Suppressor macrophage treated with lipopolysaccharide for 4 hours (primary cell): ENCODE data around the gene TUT7.
"Not testable (repeated sequence)": the region's sequence is repeated elsewhere in the genome, so short reads cannot be mapped to it uniquely, and the experiment has no call there.

ENCODE experiments used
- DNase-seq: peaks from one replicate; pipeline ENCODE4 v3.0.0-alpha.2; 2020

Gene TUT7

DNA sequence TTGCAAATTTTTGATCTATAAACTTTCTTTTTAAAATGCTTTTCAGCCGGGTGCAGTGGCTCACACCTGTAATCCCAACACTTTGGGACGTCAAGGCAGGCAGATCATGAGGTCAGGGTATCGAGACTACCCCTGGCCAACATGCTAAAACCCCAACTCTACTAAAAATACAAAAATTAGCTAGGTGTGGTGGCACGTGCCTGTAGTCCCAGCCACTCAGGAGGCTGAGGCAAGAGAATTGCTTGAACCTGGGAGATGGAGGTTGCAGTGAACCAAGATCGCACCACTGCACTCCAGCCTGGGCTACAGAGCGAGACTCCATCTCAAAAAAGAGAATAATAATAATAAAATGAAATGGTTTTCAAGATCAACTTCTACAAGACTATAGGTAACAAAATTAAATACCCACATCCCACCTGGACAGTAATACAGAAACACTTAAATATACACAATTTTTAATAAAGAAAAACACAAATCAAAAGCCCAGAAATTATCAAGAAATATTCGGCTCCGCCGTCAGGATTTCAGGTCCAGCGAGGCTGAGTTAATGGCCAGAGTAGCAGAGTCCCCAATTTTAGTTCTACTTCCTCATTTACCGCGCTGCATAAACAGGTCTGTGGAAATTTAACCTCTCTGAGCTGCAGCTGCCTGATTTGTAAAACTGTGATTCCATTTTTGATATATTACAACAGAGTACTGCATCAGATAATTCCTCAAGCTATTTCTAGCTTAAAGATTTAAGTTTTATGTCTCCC lies 4.0 kb downstream of the TUT7 start:
- peak; percentile 60 for DNase-seq

DNA sequence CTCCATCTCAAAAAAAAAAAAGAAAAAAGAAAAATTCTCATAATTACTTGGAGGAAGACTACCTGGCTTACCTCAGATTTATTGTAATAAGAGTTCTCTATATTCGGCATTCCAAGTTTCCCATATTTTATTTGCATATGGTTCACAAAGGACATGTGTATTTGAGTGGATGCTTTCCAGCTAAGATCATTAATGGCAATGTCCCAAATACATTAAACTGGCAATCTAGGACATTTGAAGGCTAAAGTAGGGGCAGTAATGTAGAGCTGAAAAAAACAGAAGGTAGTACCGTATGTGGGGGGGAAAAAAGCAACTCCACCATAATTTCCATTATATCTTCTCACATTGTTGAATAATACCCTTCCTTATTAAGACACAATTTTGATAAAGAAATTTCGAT lies 4.9 kb downstream of the TUT7 start:
- no peak for DNase-seq

DNA sequence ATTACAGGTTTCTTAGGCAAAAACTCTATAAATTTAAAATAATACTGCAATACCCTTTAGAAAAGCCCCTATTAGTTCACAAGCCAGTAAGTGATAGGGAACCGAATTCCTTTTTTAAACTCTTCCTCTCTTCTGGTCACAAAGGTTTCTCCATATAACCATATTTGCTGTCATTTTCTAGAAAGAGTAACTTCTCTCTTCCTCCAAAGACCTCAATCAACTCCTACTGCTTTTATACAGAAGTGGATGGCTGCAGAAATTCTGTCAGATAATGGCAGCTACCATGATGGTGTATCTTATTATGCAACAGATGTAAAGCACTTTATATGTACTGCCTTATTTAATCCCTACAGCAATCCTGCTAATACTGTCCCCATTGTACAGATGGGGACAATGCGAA lies 6.2 kb downstream of the TUT7 start:
- peak; percentile 41 for DNase-seq

DNA sequence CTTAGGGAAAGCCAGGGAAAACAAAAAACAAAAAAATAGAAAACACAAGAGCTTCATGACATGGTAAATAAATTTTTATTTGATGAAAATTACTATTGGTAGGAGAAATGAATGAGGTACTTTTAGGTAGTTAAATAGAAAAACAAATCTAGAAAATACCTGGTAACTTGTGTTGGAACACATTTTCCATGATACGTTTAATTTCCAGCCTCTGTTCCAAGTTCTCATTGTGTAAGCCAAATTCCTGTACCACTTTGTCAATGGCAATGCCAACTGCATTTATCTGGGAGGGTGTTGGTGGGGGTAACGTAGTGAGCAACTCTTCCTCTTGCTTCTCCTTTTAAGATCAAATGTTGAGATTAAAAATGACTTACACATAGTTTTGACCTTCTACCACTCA lies 9.4 kb downstream of the TUT7 start:
- no peak for DNase-seq

DNA sequence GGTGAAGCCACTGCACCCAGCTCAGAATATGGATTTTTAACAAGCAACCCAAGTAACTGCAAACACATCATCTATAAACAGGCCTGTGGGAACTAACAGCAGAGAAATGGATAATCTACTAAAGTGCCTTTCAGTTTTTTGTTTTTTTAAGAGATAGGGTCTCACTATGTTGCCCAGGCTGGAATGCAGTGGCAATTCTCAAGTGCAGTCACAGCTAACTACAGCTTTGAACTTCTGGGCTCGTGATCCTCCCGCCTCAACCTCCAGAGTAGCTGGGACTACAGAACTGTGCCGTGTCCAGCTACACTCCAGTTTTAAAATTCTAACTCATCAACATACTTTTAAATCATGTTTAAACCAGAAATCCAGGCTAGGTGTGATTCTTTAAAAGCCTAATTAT lies 11.9 kb downstream of the TUT7 start:
- DNase-seq, result no peak

DNA sequence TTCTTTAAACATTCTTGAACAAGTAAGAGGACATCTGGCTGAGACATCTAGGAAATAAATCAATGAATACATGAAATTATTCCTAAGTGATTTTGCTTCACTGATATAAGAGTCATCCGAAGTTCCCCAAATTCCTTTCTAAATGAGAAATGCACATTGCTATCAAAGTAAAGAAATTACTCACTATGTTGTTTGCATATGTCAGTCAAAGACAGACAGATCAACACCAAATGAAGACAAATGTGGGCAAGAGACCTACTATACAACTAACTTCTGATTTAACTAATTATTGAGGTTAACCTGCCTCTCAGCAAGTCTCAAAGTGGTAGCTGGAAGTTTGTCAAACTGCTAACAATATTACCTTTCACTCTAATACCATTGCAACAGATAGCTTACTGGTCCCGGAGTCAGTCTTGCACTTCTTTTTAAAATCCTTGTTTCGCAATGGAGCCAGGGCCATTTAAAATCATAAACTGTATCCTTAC lies 13.2 kb downstream of the TUT7 start:
- DNase-seq, result peak; percentile 34

DNA sequence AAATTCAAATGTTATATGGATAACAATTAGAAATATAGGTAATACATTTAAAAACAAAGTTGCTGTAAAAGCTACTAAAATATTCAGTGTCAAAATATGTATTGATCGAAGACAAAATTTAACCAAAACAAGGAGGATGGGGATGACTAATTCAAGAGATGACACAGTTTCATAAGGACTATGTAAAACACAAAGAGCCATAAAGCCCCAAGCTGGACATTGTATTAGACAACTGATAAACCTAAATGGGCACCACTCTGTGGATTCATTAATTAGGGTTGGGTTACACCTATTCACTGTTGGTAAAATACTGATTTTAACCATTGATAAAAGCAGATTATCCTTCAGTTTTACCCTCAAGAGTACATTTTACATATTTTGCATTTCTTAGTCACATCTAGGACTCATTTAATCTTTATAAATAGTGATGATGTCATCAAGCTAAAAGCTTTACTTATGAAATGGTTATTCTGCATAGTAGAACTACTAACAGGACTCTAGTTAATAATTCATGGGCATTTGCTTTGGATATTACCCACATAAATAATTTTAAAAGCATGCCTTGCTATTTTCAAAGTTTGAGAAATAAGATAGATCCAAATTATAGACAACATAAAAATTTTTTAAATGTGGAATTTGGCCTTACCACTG lies 13.7 kb downstream of the TUT7 start:
- no peak for DNase-seq

DNA sequence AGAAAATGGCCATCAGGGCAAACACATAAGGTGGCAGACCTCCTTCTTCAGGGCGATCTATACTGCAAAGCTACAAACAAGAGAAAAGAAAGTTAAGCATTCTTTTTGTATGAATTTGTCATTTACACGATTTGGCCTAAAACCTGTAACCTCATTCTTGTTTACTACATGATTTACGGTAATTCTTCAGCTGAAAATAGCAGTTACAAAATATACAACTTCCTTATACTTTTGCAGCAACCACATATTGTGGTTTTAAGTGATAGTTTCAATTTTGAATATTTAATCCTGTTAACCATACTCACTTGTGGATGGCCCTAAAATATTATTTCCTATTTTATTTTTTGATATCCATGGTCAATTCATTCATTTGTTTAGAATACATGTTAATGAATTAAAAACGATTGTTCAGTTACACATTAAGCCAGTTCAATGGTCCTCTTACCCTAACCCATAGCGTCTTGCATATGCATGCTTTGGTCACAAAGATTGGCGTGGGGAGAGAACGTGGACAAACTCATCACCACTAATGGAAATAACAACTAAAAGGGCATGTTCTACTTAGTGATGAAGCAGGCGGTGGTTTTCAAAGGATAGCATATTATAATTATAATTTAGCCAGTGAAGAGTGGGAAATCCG lies 16.6 kb downstream of the TUT7 start:
- DNase-seq, result peak; percentile 65

DNA sequence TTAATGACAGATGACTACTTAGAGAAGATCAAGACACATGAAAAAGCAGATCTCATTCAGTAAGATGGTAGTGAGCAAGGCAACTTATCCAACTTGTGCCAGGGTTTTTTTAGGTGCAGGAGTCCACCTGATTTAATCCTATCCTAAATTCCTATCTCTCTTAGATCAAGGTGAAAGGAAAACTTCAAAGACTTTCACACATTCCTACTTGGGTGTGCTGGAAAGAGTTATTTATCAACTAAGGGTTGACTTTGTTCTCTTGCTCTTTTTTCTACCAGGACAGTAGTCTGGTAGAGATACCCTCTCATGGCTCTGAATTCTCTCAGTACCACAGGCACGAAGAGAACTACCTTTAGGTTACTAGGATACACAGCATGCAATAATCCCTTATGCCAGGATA lies 18.2 kb downstream of the TUT7 start:
- DNase-seq, result no peak

DNA sequence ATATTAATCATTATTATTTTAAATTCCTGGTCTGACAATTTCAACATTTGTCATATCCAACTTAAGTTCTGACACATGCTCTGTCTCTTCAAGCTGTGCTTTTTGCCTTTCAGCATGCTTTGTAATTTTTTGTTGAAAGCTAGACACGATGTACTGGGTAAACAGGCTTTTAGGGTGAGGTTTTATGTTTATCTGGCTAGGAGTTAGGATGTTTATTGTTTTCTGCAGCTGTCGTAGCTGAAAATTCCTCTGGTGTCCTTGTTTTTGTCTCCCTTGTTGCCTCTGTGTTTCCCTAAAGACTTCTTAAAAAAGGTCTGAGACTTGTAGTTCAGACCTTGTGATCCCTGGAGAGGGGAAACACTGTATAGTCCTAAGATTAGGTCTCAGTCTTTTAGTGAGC lies 20.6 kb downstream of the TUT7 start:
- no peak for DNase-seq

DNA sequence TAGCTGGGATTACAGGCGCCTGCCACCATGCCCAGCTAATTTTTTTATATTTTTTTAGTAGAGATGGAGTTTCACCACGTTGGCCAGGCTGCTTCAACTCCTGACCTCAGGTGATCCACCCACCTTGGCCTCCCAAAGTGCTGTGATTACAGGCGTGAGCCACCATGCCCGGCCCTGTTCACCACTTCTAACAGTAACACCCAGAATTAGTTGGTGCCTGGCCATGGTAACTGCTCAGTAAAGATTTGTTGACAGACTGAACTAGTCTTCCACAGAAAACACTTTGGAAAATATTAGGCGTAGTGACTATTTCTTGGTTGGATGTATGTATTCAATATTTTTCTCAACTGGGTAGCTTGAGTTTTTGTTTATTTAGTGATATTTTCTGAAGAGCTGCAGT lies 24.0 kb downstream of the TUT7 start:
- DNase-seq, result no peak

DNA sequence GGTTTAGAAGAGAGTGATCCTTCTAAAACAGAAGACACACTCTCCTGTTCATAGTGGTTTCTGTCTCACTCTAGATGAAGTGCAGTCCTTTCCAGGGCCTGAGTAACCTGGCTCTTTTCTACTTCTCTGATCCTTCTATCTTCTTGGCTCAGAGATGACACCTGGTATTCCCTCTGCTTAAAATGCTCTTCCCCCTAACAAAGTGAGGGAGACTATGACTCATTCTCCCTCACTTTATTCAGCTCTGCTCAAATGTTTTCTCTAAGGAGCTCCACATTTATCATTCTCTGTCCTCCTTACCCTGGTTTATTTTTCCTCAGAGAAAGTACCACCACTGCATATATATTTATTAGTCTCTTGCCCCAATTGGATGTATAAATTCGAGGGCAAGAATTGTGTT lies 24.6 kb downstream of the TUT7 start:
- no peak for DNase-seq

DNA sequence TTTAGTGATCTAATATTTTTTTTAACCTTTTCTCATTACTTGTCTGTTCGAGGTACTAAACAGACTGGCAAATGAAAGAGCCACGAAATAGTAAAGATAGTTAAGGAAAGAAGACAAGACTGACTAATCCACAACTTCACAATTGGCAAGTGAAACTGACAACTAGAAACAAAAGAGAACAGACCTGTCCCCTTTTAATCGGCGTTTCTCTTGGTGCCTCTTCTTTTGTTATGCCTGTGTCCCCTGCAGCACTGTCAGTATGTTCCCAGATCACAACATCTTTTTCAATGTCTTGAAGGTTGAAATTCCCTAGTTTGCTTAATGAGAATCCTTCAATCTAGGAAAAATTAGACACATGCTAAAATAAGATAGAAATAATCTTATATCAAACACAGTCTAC lies 26.1 kb downstream of the TUT7 start:
- DNase-seq, result no peak

DNA sequence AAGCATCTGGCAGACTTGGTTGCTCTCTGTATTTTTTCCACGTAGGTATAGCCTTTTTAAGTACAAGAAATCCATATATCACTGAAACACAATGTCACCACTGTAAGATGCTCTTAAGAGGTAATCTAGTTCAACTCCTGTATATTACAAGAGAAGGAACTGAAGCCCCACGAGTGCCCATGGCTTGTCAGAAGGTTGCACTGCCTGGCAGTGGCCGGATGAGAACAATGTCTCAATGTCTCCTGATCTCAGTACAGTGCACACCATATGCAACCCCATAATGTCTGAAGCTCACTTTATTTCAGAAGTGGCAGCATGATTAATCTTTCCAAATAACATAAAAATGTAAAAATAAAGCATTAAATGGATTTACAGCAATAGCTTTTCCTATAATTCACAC lies 27.7 kb downstream of the TUT7 start:
- no peak for DNase-seq

DNA sequence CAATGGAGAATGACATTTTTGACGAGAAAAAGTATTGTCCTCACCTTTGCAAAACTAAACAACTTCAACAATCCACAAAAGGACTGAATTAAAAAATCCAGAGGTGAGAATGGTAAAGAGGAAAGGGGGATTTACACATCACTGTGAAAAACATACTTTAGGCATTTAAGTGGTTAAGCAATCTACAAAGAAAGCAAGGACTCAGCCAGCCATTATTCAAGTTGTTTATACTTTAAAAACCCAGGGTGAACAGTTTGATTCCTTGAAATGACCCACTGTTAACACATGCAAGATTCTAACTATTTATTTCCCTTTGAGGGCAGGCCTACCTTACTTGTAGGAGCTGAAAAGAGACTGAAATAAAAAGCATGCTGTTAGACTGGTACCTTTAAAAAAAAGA lies 29.3 kb downstream of the TUT7 start:
- DNase-seq, result no peak

DNA sequence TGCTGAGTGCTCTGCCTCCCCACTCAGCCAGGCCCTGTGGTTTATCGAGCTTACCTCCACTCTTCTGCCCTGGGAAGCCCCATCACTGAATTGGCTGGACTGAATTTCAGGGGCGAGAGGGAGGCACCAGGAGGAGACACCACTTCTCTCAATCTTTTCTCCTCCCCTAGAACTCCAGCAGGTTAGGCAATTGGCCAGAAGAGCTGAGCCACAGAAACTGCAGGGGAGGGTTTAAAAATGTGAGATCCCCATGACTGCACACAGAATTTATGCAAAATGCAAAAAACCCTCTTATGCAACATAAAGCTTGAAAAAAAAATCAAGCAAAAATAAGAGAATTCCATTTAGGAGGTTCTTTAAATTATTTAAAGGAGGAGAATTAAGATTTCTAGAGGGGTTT lies 29.9 kb downstream of the TUT7 start:
- no peak for DNase-seq

DNA sequence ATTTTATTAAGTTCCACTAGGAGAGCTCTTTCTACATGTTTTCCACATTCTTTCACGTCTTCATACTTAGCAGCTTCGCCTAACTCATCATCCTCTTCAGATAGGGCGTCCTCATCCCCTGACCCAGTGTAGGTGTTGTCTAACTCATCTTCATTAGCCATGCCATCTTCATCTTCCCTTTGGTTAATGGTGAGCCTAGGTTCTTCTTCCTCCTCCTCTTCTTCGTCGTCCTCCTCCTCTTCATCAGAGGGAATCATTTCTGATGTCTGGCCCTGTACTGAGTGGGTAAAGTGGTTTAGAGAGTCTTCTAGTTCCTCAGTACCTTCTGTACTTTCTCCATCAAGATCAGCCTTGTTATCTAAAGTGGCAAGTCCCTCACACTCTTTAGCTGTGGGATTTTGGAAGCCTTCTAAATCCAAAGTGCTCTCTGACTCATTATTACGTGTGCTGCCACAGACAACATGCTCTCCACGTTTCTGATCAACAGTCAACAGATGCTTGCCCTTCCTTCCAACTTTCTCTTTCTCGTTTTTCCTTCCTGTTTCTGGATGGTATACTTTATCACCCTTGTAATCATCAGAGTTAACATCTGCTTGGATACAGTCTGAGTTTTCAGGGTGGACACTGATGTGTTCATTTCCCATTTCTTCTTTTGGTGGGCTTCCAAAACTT lies 31.1 kb downstream of the TUT7 start:
- peak; percentile 36 for DNase-seq

DNA sequence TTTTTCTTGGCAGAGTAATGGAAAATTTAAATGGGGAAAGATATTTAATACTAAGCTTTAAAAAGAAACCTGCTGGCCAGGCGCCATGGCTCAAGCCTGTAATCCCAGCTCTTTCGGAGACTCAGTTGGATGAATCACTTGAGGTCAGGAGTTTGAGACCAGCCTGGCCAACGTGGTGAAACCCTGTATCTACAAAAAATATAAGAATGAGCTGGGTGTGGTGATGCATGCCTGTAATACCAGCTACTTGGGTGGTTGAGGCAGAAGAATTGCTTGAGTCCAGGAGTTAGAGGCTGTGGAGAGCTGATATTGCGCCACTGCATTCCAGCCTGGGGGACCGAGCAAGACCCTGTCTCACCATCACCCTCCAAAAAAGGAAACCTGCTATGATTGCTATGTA lies 32.8 kb downstream of the TUT7 start:
- DNase-seq, result no peak

DNA sequence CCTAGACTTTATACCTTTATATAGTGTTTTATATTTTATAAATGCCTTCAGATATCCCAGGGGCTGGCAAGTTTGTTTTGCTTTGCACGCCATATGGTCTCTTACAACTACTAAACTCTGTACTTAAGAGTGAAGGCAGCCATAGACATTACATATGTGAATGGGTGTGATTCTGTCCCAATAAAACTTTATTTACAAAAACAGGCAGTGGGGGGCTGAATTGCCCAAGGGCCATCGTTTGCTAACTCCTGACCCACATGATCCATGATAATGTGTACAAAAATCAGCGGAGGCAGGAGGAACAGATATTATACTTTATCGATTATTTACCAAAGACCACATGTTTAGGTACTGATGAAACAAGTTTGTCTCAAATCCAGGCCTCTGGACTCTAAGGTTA lies 36.0 kb downstream of the TUT7 start:
- DNase-seq, result no peak

DNA sequence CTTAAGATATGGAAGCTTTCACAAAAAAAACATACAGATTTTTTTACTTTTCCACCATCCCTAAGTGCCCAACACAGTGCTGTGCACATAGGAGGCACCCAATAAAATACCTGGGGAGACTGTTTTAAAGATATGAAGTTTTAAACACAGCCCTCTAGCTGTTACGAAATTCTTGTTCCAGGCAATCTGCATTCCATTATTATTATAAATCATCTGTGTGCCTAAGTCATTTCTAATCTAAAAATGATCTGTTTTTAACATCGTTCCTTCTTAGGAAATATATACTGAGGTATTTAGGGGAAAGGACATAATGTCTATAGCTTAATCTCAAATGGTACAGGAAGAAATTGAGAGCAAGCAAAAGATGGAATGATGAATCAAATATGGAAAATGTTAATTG lies 39.1 kb downstream of the TUT7 start:
- DNase-seq, result no peak

DNA sequence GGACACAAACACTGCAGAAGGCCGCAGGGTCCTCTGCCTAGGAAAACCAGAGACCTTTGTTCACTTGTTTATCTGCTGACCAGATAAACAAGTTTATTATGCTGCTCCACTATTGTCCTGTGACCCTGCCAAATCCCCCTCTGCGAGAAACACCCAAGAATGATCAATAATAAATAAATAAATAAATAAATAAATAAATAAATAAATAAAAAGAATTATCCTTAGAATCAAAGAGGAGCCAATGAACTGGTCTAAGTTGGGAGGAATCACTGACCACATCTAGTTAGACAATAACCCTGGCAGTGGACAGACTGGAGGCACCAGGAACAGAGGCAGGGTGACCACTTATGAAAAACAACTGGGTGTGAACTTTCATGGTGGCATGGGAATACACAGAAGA lies 41.3 kb downstream of the TUT7 start:
- not testable (repeated sequence) for DNase-seq

DNA sequence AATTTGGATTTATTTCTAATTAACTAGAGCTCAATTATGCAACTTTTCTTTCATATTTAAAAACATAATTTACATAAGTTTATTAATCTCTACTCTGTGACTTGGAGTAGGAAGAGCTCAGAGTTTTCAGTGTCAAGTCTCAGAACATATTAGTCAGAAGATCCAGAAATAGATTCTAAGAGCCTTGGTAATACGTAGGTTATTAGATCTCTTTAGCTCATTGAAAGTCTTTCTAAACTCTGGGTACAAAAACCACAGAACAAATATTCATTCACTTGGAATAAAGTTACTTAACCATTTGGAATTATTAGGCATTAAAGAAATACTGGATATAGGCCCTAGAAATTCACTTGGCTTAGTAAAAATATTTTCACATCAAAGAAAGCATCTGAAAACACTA lies 45.5 kb downstream of the TUT7 start:
- no peak for DNase-seq

DNA sequence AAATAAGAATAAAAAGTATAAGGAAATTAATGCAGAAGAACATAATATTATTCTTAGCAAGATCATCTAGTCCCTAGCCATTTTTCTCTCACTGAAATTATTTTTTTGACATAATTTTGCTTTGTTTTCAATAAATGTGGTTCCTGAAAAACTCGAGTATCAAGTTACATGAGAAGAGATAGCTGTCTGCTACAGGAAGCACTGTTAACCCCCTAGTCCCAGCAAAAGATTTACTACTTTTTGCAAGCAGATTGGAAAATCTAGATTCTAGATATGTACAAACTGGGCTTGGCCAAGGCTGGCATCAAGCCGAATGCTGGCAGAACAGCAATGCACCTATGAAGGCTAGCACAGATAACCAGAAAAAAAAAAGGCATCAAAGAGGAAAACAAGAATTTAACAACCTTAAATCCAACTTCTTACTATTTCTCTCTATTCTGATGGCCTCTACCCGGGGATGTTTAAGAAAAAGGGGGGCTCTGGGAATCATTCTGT lies 49.9 kb downstream of the TUT7 start:
- DNase-seq, result no peak
